ENCODE results near the gene FCGBP. TPM values are rescaled to one million over a fixed set of nuclear protein-coding genes. Genes with fewer than 3 reads are reported as not detected.

The FCGBP gene
- total and polyA plus RNA-seq, 9 donors, result 2.2 to 290 (median 41.0) TPM

DNA sequence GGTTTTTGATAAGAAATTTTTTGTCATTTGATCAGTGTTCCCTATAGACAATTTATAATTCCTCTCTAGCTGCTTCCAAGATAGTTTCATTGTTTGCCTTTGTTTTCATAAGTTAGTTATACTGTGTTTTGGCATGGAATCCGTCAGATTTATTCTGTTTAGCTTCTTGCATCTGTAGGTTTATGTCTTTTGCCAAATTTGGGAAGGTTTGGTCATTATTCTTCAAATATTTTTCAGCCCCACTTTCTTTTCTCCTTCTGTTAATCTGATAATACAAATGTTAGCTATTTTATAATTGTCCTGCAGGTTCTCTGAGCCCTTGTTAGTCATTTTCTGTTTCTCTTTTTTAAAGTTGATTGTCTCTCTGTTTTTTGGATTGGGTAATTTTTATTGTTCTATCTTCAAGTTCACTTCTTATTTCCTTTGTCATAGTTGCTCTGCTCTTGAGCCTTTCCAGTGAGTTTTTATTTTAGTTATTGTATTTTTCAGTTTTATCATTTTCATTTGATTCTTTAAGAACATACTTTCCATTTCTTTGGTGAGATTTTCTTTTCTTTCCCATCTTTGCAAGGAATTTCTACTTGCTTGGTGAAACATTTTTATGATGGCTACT, 5.9 kb upstream of the FCGBP start:
- Histone ChIP-seq H3K4me1 (ENCODE audit: insufficient read depth) (no peaks in the 10 kb centered on the region), H3K27me3 (no peaks in the 10 kb centered on the region), H3K27ac (no peak overlapping the region), H3K4me3 (no peak overlapping the region), H3K36me3 (no peaks in the 10 kb centered on the region), H3K9me3 (no peaks in the 10 kb centered on the region)
- DNase-seq, result no peak
- WGBS, 3 donors, result 31 to 55% (median 31%) methylated on average over 1 of the region's 1 CpG
- TF ChIP-seq, protein P1, sequence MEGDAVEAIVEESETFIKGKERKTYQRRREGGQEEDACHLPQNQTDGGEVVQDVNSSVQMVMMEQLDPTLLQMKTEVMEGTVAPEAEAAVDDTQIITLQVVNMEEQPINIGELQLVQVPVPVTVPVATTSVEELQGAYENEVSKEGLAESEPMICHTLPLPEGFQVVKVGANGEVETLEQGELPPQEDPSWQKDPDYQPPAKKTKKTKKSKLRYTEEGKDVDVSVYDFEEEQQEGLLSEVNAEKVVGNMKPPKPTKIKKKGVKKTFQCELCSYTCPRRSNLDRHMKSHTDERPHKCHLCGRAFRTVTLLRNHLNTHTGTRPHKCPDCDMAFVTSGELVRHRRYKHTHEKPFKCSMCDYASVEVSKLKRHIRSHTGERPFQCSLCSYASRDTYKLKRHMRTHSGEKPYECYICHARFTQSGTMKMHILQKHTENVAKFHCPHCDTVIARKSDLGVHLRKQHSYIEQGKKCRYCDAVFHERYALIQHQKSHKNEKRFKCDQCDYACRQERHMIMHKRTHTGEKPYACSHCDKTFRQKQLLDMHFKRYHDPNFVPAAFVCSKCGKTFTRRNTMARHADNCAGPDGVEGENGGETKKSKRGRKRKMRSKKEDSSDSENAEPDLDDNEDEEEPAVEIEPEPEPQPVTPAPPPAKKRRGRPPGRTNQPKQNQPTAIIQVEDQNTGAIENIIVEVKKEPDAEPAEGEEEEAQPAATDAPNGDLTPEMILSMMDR (IDR thresholded peaks at IDR 0.05), result no peak
- no peak for TF ChIP-seq EP300 (IDR thresholded peaks at IDR 0.05)
- intact Hi-C loops (cut with DNase I), result no loop called here

DNA sequence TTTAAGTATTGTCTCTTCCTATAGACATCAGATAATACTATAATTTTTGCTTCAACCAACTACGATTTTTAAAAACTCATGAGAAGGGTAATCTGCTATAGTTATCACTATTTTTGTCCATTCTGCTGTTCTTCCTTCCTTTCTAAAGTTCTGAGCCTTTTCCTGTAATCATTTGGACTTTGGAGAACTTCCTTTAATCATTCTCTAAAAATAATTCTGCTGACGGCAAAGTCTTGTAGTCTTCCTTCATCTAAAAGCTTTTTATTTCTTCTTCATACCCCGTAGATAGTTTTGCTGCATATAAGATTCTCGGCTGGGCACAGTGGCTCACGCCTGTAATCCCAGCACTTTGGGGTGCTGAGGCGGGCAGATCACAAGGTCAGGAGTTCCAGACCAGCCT, 5.1 kb upstream of the FCGBP start:
- H3K4me3 ChIP-seq, result no peak overlapping the region
- TF ChIP-seq, protein P1 (IDR thresholded peaks at IDR 0.05), result no peak
- no peak for TF ChIP-seq EP300 (IDR thresholded peaks at IDR 0.05)
- TF ChIP-seq POLR2A (IDR thresholded peaks at IDR 0.05), result no peak
- no peaks in the 10 kb centered on the region for H3K9me3 ChIP-seq
- no peak for DNase-seq
- H3K27me3 ChIP-seq, result no peaks in the 10 kb centered on the region
- intact Hi-C loops (cut with DNase I), result no loop called here
- no peaks in the 10 kb centered on the region for H3K4me1 ChIP-seq (ENCODE audit: insufficient read depth)
- 81 to 87% (median 86%) methylated on average over 6 of the region's 6 CpGs for WGBS, 3 donors
- no peak overlapping the region for H3K27ac ChIP-seq
- no peaks in the 10 kb centered on the region for H3K36me3 ChIP-seq

DNA sequence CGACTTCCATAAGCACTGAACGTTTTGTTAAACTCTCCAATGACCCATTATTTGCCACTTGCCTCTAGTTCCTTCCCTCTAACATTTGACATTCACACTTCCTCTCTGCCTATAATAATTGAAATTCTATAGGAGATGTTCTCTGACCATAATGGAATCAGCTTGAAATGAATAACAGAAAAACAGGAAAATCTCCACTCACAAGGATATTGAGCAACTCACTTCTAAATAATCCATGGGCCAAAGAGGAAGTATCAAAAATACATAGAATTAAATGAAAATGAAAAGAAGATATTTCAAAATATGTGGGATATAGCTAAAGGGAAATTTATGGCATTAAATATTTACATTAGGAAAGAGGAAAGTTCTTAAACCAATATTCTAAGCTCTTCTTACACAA, 3.4 kb upstream of the FCGBP start:
- H3K36me3 ChIP-seq, result no peaks in the 10 kb centered on the region
- TF ChIP-seq EP300 (IDR thresholded peaks at IDR 0.05) (no peak), POLR2A (IDR thresholded peaks at IDR 0.05) (no peak)
- TF ChIP-seq, protein P1 (IDR thresholded peaks at IDR 0.05), result no peak
- H3K4me1 ChIP-seq (ENCODE audit: insufficient read depth), result no peaks in the 10 kb centered on the region
- H3K9me3 ChIP-seq, result no peaks in the 10 kb centered on the region
- no peak for DNase-seq
- H3K27me3 ChIP-seq, result no peaks in the 10 kb centered on the region
- H3K27ac ChIP-seq, result no peak overlapping the region
- H3K4me3 ChIP-seq, result no peak overlapping the region
- intact Hi-C loops (cut with DNase I), result no loop called here
- 54 to 68% (median 64%) methylated on average over 2 of the region's 2 CpGs for WGBS, 3 donors

DNA sequence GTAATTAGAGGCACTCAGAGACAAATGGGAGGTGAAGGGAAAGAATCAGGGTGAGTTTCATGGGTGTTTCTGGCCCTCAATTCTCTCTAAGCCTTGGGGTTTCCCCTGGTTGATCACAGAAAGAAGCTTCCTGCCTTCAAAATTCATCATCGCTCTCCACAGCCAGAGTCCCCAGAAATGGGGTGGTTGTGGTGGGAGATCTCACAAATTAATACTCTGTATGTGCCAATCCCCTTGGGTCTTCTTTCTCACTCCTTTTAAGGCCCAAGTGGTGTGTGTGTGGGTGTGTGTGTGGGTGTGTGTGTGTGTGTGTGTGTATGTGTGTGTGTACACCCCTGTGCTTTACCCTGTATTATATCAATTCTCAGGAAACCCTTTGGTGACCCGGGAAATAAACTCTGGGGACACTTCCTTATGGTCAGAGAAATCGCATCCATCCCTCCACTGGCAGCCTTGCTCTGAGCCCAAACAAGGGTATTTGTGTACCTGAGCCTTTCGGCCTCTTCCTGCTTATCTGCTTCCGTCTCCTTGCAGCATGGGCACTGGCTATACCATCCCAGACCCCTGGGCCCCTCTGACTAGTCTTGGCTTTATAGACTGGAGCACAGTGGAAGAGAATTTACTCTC, 2.8 kb upstream of the FCGBP start:
- no peak for DNase-seq
- TF ChIP-seq, protein P1 (IDR thresholded peaks at IDR 0.05), result no peak
- no peak for TF ChIP-seq EP300 (IDR thresholded peaks at IDR 0.05)
- TF ChIP-seq POLR2A (IDR thresholded peaks at IDR 0.05), result no peak
- whole genome bisulfite sequencing, 3 donors, result 79 to 80% (median 79%) methylated on average over 5 of the region's 5 CpGs
- no peak overlapping the region for H3K27ac ChIP-seq
- H3K4me1 ChIP-seq (ENCODE audit: insufficient read depth), result no peaks in the 10 kb centered on the region
- intact Hi-C loops (cut with DNase I), result no loop called here
- no peaks in the 10 kb centered on the region for H3K27me3 ChIP-seq
- no peaks in the 10 kb centered on the region for H3K36me3 ChIP-seq
- no peaks in the 10 kb centered on the region for H3K9me3 ChIP-seq
- no peak overlapping the region for H3K4me3 ChIP-seq
